ENCODE results near the gene IL33.

IL33 gene

GRCh38 chr9:6305954-6306563 lies 90.5 kb downstream of the IL33 start:
- DNase-seq: peak; percentile 54
